OCI-LY1 (cell line): ENCODE results near the gene RNF217.

Experiments
- H2AFZ ChIP-seq: fragments of 200-600 bp; sonication (generic), shearing (Covaris generic); 2 replicates; pipeline ENCODE4 v1.6.0; 2014; ENCODE audit warnings: antibody characterized with exemption, mild to moderate bottlenecking, low read length
- H3F3A ChIP-seq: fragments of 200-600 bp; sonication (generic), shearing (Covaris generic); 2 replicates; pipeline ENCODE4 v1.6.0; 2014; ENCODE audit warnings: mild to moderate bottlenecking, antibody characterized with exemption, low read length, moderate library complexity; ENCODE audit not compliant: insufficient read depth
- H3K27ac ChIP-seq: fragments of 200-600 bp; sonication (generic); 2 replicates; pipeline ENCODE4 v1.5.1; 2014; ENCODE audit warnings: low read length, mixed run types, mild to moderate bottlenecking, low read depth; ENCODE audit not compliant: poor library complexity, severe bottlenecking
- H3K27me3 ChIP-seq: fragments of 200-600 bp; sonication (generic); 2 replicates; pipeline ENCODE4 v1.6.0; 2014; ENCODE audit warnings: antibody characterized with exemption, mild to moderate bottlenecking, low read length, moderate library complexity; ENCODE audit not compliant: insufficient read depth
- H3K36me3 ChIP-seq: fragments of 200-600 bp; sonication (generic); 2 replicates; pipeline ENCODE4 v1.6.1; 2014; ENCODE audit warnings: mild to moderate bottlenecking, antibody characterized with exemption, low read length, moderate library complexity, mixed read lengths; ENCODE audit not compliant: insufficient read depth
- H3K4me1 ChIP-seq: fragments of 200-600 bp; sonication (generic); 2 replicates; pipeline ENCODE4 v1.5.1; 2014; ENCODE audit warnings: mild to moderate bottlenecking, low read length, moderate library complexity; ENCODE audit not compliant: insufficient read depth, severe bottlenecking
- H3K4me2 ChIP-seq: fragments of 200-600 bp; sonication (generic), shearing (Covaris generic); 2 replicates; pipeline ENCODE4 v1.6.1; 2014; ENCODE audit warnings: low read length
- H3K4me3 ChIP-seq: fragments of 200-600 bp; sonication (generic); 2 replicates; pipeline ENCODE4 v1.5.1; 2014; ENCODE audit warnings: low read length, low read depth, mild to moderate bottlenecking, mixed read lengths; ENCODE audit not compliant: poor library complexity, severe bottlenecking
- H3K79me2 ChIP-seq: fragments of 200-600 bp; shearing (Covaris generic); 2 replicates; pipeline ENCODE4 v1.6.1; 2016; ENCODE audit warnings: mixed run types, low read length, mixed read lengths; ENCODE audit not compliant: insufficient read depth
- H3K9ac ChIP-seq: fragments of 200-600 bp; sonication (generic), shearing (Covaris generic); 2 replicates; pipeline ENCODE4 v1.6.1; 2014; ENCODE audit warnings: mild to moderate bottlenecking, low read length, mixed read lengths
- H3K9me2 ChIP-seq: fragments of 200-600 bp; sonication (generic), shearing (Covaris generic); 2 replicates; pipeline ENCODE4 v1.6.1; 2014; ENCODE audit warnings: low read depth, mild to moderate bottlenecking, low read length, mixed read lengths
- H3K9me3 ChIP-seq: fragments of 200-600 bp; shearing (Covaris generic); 2 replicates; pipeline ENCODE4 v1.6.1; 2014; ENCODE audit warnings: low read length, mixed read lengths
- H4K20me1 ChIP-seq: fragments of 200-600 bp; sonication (generic), shearing (Covaris generic); 2 replicates; pipeline ENCODE4 v1.6.0; 2016; ENCODE audit warnings: mild to moderate bottlenecking, low read length; ENCODE audit not compliant: insufficient read depth
- EZH2 ChIP-seq: fragments of 200-600 bp; sonication (generic), shearing (Covaris generic); IDR thresholded peaks from 2 replicates; pipeline ENCODE4 v1.8.0; 2017; ENCODE audit warnings: borderline replicate concordance, mixed run types, mild to moderate bottlenecking, antibody characterized with exemption, low read length, moderate library complexity, mixed read lengths
- TF ChIP-seq, protein P1 (sequence below): fragments of 200-600 bp; sonication (generic), shearing (Covaris generic); IDR thresholded peaks from 2 replicates; pipeline ENCODE4 v1.5.1; 2017; ENCODE audit warnings: mild to moderate bottlenecking, antibody characterized with exemption, low read length, moderate library complexity, mixed read lengths

Gene RNF217

DNA sequence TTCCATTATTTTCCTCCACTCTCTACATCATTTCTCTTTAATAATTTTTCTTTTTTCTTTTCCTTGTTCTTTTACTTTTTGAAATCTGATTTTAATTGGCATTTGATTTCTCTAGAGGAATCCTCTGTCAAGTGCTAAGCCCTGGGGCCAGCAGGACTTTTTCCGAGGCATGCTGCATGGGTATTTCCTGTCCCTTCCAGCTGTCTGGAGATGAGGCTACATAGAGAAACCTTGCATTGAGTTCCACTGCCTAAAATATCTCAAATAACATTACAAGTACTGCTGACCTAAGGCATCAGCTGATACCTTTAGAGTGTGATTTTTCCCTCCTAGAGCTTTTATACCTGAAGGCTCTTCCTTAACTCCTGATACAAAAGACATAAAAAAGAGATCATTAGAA, 6.2 kb downstream of the RNF217 start:
- Histone ChIP-seq H4K20me1 (no peaks in the 10 kb centered on the region), H3K27ac (no peak overlapping the region), H3F3A (no peaks in the 10 kb centered on the region), H3K79me2 (no peaks in the 10 kb centered on the region), H3K9me2 (no peaks in the 10 kb centered on the region), H3K4me2 (no peak overlapping the region), H2AFZ (no peak overlapping the region), H3K4me3 (no peak overlapping the region), H3K9ac (no peak overlapping the region), H3K27me3 (no peaks in the 10 kb centered on the region), H3K4me1 (no peaks in the 10 kb centered on the region), H3K36me3 (no peaks in the 10 kb centered on the region), H3K9me3 (no peaks in the 10 kb centered on the region)
- TF ChIP-seq EZH2: no peak
- TF ChIP-seq, protein P1, sequence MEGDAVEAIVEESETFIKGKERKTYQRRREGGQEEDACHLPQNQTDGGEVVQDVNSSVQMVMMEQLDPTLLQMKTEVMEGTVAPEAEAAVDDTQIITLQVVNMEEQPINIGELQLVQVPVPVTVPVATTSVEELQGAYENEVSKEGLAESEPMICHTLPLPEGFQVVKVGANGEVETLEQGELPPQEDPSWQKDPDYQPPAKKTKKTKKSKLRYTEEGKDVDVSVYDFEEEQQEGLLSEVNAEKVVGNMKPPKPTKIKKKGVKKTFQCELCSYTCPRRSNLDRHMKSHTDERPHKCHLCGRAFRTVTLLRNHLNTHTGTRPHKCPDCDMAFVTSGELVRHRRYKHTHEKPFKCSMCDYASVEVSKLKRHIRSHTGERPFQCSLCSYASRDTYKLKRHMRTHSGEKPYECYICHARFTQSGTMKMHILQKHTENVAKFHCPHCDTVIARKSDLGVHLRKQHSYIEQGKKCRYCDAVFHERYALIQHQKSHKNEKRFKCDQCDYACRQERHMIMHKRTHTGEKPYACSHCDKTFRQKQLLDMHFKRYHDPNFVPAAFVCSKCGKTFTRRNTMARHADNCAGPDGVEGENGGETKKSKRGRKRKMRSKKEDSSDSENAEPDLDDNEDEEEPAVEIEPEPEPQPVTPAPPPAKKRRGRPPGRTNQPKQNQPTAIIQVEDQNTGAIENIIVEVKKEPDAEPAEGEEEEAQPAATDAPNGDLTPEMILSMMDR: no peak

DNA sequence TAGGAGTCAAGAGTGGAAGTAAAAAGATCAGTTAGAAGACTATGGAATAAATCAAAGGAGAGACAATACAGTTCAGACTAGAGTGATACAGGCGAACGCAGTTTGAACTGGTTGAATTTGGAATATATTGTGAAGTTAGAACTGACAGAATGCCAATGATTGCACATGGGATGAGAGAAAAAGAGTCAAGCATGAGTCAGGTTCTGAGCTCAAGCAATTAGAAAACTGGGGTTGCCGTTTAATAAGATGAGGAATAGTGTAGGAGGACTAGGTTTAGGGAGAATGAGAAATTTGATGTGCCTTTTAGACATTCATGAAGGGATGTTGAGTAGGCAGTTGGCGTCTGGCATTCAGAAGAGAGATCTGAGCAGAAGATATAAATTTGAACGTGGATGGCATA, 8.0 kb downstream of the RNF217 start:
- TF ChIP-seq EZH2: no peak
- TF ChIP-seq, protein P1: no peak
- H3K9me3 ChIP-seq: no peaks in the 10 kb centered on the region
- H3K9ac ChIP-seq: no peak overlapping the region
- no peak overlapping the region for H3K27ac ChIP-seq
- H3F3A ChIP-seq: no peaks in the 10 kb centered on the region
- H3K79me2 ChIP-seq: no peaks in the 10 kb centered on the region
- no peaks in the 10 kb centered on the region for H3K27me3 ChIP-seq
- H4K20me1 ChIP-seq: no peaks in the 10 kb centered on the region
- no peaks in the 10 kb centered on the region for H3K9me2 ChIP-seq
- no peak overlapping the region for H3K4me3 ChIP-seq
- no peak overlapping the region for H3K4me2 ChIP-seq
- no peak overlapping the region for H2AFZ ChIP-seq
- no peaks in the 10 kb centered on the region for H3K36me3 ChIP-seq
- H3K4me1 ChIP-seq: no peaks in the 10 kb centered on the region

DNA sequence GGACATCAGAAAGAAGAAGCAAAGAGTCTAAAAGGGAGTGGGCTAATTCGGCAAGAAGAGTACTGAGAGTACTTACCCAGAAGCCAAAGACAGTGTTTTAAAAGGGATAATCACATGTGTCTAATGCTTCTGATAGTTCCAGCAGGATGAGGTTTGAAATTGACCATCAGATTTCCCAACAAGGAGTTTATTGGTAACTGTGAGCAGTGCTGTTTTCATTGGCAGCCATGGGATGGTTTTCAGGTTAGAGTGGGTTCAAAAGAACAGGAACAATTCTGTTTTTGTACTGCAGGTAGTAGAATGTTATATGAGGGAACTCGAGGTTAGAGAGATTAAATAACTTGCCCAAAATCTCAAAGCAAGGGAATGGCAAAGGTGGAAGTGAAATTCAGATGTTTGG, 8.5 kb downstream of the RNF217 start:
- Histone ChIP-seq H3K79me2 (no peaks in the 10 kb centered on the region), H3K4me3 (no peak overlapping the region), H4K20me1 (no peaks in the 10 kb centered on the region), H3K9me2 (no peaks in the 10 kb centered on the region), H3K4me2 (no peak overlapping the region), H3K27me3 (no peaks in the 10 kb centered on the region), H2AFZ (no peak overlapping the region), H3K36me3 (no peaks in the 10 kb centered on the region), H3K27ac (no peak overlapping the region), H3K9ac (no peak overlapping the region), H3K9me3 (no peaks in the 10 kb centered on the region), H3K4me1 (no peaks in the 10 kb centered on the region), H3F3A (no peaks in the 10 kb centered on the region)
- no peak for TF ChIP-seq EZH2
- TF ChIP-seq, protein P1: no peak
